Esophagus muscularis mucosa (tissue), 3 donors: Measurements from ENCODE around the gene PLXDC1.

Experiments used
- POLR2A ChIP-seq: fragments of 450-650 bp; IDR thresholded peaks from one replicate; pipeline ENCODE4 v1.6.1; 2017; ENCODE audit warnings: antibody characterized with exemption, moderate library complexity, mild to moderate bottlenecking, low read depth
- POLR2AphosphoS5 ChIP-seq, 2 donors: sonication (generic); formaldehyde crosslinking; IDR thresholded peaks; one replicate each; pipeline ENCODE4 v1.6.1; 2017; ENCODE audit warnings: antibody characterized with exemption in 2 of 2
- TF ChIP-seq, protein P1 (sequence below), 3 experiments: fragments of 200-600 bp in 2 of 3; fragments of 450-650 bp in 1 of 3; sonication (generic) in 2 of 3; IDR thresholded peaks; one replicate each; pipeline ENCODE4 v1.5.1; 2017 to 2019; ENCODE audit warnings: antibody characterized with exemption in 3 of 3, mild to moderate bottlenecking in 2 of 3, moderate library complexity in 1 of 3

DNA sequence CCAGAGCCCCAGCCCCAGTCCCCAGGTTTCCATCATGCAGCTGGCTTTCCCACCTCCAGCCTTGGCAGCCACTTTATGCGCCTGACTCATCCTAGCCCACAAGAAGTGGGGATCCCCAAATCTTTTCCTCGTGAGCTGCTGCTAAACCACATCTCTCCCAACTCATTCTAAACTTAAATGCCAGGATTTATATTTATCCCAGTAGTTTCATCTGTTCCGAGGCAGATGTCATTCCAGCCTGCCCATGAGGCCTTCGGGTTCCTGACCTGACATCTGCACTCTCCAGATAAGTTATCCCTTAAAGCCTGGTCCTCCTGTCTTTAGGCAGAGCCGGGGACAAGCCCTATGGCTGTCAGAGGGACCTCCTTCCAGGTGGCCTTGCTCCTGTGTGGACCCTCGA, 16.6 kb downstream of the PLXDC1 start:
- TF ChIP-seq, protein P1, sequence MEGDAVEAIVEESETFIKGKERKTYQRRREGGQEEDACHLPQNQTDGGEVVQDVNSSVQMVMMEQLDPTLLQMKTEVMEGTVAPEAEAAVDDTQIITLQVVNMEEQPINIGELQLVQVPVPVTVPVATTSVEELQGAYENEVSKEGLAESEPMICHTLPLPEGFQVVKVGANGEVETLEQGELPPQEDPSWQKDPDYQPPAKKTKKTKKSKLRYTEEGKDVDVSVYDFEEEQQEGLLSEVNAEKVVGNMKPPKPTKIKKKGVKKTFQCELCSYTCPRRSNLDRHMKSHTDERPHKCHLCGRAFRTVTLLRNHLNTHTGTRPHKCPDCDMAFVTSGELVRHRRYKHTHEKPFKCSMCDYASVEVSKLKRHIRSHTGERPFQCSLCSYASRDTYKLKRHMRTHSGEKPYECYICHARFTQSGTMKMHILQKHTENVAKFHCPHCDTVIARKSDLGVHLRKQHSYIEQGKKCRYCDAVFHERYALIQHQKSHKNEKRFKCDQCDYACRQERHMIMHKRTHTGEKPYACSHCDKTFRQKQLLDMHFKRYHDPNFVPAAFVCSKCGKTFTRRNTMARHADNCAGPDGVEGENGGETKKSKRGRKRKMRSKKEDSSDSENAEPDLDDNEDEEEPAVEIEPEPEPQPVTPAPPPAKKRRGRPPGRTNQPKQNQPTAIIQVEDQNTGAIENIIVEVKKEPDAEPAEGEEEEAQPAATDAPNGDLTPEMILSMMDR (IDR thresholded peaks at IDR 0.05): no peak
- TF ChIP-seq POLR2AphosphoS5 (IDR thresholded peaks at IDR 0.05): no peak
- no peak for TF ChIP-seq POLR2A
